ENCODE results near the gene SFXN4.
A peak's percentile ranks its signal among the peaks of the same experiment; 100 is the strongest.
"Not testable (repeated sequence)": the region's sequence is repeated elsewhere in the genome, so short reads cannot be mapped to it uniquely, and the experiment has no call there.

Gene SFXN4

DNA sequence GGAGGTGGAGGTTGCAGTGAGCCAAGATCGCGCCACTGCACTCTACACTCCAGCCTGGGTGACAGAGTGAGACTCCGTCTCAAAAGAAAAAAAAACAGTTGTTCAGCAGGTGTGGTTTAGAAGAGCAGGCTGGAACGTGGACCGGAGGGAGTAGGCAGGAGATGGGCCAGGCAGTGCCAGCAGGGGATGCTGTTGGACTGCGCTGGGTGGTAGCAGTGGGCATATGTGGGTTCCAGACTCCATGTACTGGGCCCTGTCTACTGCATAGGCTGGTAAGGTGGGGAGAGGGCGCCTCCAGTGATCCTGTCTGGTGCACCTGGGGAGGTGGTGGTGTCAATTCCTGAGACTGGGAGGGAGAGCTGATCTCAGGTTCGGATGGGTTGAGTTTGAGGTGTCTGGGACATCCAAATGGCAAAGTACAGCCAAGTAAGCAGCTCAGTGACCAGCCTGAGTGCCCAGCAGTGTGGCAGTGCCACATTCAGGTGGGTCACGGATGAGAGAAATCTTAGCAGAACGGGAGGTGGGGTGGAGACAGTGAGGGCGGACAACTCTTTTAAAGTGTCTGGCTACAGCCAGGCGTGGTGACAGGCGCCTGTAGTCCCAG lies 25.9 kb downstream of the SFXN4 start:
- peak; percentile 43 for DNase-seq

DNA sequence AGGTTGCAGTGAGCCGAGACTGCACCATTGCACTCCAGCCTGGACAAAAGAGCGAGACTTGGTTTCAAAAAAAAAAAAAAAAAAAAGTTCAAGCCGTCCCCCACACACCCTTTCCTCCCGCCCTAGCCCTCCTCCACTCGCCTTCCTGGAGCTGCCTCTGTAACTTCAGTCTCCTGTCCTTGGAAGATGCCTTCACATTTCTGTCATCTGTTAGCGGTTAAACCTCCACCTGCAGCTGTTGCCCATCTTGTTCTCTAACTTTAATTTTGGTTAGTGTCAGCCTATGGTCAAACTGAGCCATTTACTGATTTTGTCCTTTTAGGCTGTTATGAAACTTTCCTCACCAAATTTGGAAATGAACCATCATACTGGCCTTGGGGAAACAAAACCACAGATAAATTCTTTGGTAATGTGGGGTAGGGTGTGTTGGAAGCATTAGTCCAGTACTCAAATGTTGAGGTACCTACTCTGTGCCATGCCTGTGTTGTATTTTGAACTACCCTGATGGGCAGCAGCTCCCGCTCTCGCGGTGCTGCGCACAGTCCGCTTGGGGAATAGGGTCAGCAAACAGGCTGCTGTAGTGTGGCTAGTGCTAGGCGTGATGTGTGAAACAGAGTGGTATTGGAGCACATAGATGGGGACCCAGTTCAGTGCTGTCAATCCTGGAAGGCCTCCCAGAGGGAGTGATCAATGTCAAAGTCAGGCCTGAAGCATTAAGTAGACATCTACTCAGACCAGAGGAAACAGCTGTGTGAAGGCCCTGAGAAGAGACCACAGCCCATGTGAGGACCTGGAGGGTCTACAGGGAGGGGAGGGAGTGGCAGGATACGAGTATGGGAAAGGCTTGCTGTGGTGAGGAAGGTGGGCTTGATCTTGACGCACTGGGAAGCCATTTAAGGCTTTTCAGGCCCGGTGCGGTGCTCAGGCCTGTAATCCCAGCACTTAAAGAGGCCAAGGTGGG lies 26.9 kb downstream of the SFXN4 start:
- no peak for DNase-seq

DNA sequence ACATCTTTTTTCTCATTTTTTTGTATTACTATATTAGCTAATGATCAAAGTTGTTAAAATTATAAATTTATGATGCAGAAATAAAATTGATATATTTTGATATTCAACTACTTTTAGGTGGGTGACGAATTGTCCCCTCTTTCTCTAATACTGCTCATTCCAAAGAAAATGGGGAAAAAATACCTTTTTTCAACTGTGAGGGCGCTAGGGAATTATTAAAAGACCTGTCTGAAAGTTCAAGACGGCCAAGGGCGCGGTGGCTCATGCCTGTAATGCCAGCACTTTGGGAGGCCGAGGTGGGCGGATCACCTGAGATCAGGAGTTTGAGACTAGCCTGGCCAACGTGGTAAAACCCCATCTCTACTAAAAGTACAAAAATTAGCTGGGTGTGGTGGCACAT lies 27.6 kb downstream of the SFXN4 start:
- not testable (repeated sequence) for DNase-seq

DNA sequence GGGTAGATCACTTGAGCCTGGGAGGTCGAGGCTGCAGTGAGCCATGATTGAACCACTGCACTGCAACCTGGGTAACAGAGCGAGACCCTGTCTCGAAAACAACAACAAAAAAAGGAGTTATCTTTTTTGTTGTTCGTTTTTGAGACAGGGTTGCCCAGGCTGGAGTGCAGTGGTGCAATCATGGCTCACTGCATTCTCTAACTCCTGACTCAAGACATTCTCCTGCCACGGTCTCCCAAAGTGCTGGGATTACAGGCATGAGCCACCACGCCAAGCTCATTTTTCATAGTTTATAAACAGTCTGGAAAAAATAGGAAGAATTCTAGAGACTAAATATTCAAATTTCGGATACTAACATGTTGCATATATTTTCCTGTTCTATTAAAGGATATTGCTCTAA lies 29.4 kb downstream of the SFXN4 start:
- DNase-seq, result no peak

DNA sequence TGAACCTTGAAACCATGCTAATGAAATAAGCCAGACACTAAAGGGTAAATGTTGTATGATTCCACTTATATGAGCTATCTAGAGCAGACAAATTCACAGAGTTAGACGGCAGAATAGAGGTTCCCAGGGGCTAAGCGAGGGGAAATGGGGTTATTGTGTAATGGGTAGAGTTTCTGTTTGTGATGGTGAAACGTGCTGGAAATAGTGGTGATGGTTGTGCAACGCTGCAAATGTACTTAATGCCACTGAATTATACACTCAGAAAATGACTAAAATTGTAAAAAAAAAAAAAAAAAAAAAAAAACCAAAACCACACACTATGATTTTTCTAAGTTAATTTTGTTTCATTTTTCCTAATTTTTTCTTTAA lies 30.0 kb downstream of the SFXN4 start:
- DNase-seq, result no peak

DNA sequence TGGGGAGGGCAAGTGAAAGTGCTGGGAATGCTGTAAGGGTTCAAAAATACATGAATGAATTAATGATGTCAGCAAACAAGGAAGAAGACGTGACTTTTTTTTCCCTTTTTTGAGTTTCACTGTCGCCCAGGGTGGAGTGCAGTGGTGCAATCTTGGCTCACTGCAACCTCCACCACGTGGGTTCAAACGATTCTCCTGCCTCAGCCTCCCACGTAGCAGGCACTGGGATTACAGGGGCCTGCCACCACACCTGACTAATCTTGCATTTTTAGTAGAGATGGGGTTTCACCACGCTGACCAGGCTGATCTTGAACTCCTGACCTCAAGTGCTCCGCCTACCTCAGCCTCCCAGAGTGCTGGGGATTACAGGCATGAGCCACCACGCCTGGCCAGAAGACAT lies 31.6 kb downstream of the SFXN4 start:
- DNase-seq, result no peak

DNA sequence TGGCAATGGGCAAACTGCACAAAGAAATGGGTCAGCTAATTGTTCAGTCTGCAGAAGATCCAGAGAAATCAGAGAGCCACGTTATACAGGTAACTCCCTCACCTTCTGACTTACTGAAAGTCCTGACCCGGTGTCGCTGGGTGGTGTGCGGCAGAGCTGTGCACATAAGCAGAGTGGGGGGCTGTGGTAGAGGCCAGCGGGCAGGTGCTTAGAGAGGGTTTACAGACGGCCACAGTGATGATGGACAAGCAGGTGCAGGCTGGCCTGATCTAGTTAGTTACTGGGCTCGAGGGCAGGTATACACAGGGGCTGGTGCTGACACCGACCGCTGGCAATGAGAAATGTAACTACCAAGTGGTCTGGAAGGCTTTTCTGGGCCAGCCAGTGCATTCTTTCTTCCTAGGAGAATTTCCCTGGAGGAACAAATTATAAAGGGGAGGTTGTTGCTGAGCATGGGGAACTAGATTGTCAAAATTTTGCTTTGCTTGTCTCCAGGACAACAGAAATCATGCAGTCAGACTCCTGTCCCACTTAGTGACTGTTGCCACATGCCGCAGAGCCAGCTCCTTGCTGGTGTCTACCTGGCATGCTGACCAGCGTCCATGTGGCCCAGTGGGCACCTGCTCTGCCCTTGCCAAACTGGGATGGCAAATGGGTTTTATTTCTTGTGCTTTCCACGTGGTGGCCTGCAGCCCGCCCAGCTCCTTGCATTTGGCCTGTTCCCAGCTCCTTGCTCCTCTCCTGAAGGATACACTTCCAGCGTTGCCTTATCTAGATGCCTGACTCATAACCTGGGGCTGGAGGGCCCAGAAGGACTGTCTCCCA lies 32.8 kb downstream of the SFXN4 start:
- no peak for DNase-seq

DNA sequence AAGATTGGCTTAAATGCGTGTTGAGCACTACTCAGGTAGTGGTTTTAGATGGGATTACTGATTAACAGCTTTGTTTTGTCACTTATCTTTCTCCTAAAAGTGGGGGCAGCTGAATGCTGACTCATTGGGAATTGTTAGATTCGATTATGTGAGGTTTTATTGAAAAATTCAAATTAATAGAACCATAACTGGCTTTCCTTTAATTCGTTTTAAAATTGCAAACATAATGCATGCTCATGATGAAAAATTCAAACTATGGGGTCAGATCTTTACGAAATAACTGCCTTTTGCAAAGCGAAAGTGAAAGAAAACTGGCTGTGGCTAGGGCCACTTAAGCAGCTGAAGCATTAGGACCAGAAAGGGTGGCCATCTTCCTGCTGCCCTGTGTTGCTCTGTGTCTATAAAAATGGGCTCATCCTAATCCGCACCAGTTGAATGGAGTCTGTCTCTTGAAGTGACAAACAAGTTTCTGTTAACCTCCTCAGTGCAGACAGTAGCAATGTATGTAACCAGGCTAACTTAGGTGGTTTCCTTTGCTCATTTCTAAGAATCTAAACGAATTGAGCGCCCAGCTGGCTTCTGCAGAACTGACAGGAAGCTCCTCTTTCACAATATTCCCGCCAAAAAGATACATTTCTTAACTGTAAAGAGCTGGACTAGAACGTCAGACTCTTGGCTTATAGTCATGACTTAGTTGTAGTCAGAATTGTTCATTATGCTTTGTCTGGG lies 33.8 kb downstream of the SFXN4 start:
- no peak for DNase-seq

DNA sequence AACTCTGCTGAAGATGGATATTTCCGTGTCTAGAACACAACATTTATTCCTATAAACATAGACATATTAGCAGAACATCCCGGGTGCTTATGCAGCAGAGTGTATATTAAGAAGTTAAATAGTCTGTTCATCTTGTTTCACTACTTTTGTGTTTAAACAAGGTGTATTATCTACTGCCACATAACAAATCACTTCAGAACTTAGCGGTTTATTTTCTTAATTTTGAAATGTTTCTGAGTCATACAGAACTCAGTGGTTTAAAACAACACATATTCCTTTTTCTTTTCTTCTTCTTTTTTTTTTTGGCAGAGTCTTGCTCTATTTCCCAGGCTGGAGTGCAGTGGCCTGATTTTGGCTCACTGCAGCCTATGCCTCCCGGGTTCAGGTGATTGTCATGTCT lies 35.8 kb downstream of the SFXN4 start:
- DNase-seq, result no peak

DNA sequence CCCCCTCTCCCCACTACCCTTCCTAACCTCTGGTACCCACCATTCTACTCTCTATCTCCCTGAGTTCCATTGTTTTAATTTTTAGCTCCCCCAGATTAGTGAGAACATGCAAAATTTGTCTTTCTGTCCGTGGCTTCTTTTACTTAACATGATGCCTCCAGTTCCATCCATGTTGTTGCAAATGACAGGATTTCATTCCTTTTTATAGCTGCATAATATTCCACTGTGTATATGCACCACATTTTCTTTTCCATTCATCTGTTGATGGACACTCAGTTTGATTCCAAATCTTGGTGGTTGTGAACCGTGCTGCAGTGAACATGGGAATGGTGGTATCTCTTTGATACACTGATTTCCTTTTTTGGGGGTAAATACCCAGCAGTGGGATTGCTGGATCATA lies 39.6 kb downstream of the SFXN4 start:
- DNase-seq, result no peak

DNA sequence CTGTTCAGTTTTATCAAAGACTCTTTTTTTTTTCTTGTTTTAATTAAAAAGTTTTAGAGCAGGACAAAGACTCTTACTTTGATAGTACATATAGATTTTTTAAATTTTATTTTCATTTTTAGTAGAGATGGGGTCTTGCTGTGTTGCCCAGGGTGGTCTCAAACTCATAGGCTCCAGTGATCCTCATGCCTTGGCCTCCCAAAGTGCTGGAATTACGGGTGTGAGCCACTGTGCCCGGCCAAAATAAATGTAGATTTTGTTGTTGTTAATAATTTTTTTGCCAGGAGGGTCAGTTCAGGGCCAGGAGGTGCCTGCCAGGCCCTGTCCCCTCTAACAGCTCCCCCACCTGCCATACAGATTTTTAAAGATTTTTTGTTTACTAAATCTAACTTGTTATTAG lies 44.6 kb downstream of the SFXN4 start:
- DNase-seq, result no peak

DNA sequence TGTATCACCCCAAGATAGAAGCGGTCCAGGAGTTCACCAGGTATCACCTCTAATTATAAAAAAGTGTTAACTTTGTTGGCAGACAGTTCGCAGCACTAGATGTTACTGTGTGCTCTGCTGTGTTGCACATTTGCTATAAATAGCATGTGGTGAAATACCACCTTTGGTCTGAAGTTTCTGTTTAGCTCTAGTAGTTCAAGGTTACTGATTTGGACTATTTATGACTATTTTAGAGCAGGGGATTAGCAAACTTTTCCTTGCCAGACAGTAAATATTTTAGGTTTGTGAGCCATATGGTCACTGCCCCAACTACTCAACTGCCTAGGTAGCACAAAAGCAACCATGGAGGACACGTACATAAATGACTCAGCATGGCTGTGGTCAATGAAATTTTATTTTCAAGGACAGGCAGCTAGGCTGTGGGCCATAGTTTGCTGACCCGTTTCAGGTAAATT lies 45.1 kb downstream of the SFXN4 start:
- DNase-seq, result no peak

DNA sequence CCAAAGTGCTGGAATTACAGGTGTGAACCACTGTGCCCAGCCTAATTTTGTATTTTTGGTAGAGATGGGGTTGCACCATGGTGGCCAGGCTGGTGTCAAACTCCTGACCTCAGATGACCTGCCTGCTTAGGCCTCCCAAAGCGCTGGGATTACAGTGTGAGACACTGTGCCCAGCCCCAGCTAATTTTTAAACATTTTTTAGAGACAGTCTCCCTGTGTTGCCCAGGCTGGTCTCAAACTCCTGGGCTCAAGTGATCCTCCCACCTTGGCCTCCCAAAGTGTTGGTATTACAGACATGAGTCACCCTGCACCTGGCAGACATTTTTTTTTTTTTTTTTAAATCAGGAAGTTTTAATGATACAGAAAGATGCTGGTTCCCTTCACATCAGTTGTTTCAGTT lies 46.1 kb downstream of the SFXN4 start:
- no peak for DNase-seq

DNA sequence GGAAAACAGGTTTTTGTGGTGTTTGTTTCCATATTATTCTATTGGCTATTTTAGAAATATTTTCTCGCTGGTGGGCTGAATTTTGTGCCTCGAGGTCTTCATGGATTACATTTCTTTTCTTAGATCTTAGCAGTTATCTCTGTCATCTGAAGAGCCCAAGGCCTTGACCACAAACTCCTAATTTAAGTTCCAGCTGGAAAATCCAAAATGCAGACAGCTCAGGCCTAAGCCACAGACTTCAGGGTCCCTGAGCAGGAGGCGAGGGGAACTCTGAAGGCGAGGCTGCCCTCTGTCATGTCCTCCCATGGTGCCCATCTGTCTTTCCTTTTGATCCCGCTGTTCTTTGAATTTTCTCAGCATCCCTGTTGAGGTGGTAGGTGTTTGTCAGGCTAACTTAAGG lies 47.3 kb downstream of the SFXN4 start:
- DNase-seq, result no peak

DNA sequence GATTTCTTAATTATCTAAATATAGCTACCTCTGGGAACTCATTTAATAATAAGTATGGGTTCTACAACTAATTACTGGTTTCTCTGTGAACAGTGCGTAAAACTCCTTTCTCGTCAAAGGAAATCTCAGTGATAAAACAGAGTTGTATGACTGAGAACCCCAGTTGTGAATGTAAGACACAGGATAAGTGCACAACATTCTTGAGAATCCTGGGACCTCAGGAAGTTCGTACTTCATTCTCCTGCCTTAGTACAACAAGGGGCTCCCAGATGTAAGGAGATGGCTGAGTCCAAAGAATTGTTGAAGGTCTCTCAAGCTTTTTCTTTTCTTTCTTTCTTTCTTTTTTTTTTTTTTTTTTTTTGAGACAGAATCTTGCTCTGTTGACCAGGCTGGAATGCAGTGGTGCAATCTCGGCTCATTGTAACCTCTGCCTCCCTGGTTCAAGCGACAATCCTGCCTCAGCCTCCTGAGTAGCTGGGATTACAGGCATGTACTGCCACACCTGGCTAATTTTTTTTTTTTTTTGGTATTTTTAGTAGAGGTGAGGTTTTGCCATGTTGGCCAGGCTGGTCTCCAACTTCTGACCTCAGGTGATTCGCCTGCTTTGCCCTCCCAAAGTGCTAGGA lies 49.1 kb downstream of the SFXN4 start:
- DNase-seq, result no peak

DNA sequence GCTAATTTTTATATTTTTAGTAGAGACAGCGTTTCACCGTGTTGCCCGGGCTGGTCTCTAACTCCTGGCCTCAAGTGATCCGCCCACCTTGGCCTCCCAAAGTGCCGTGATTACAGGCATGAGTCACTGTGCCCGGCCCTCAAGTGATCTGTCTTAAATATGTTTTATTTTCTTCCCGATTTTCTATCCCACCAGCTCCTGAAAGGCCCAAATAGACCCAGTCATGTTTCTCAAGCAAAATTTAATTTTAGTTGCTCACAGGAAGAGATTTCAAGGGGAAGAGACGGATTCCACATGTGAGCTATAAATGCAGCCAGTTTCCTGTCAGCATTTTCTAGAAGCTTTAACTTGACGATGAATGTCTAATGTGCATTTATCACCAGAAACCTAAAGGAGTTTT lies 49.6 kb downstream of the SFXN4 start:
- DNase-seq, result no peak

DNA sequence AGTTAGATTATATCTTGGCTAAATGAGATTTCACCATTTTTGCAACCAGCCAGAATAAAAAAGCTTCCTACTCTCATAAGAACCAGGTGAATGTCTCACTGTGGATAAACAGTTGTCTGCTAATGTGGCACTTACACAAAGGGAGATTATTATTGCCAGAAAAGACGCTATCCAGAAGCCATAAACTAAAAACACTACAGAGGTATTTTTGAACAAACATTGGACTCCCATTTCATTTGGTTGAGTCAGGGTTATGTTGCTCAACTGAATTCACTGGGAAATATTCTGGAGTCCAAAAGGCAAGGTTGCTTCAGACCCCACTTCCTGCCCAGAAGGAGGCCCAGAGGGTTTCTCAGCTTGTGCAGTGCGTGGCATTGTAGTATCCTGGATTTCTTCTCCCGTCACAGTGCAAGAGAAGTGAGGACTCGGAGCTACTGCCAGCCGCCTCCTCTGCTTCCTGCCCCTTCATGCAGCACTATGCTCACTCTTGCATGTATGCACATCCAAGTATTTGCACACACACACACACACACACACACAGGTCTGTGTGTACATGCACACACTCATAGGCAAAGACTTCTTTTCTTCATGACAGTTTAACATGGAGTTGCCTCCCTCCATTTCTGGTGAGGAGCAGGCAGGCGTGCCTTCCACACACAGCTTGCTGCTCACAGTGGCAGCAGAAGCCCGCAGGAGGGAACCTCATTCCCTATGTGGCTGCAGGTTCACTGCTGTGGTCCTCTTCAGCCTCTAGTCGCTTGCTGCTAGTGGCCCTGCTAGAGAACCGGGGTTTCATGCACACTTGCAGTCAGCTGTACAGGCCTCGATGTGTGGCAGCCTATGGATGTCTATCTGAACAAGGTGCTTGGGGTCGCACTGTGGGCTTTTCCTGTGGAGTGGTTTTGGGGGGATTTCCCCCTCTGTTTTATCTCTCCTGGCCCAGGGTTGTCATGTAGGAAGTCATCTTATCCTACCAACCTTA lies 51.5 kb downstream of the SFXN4 start:
- no peak for DNase-seq

DNA sequence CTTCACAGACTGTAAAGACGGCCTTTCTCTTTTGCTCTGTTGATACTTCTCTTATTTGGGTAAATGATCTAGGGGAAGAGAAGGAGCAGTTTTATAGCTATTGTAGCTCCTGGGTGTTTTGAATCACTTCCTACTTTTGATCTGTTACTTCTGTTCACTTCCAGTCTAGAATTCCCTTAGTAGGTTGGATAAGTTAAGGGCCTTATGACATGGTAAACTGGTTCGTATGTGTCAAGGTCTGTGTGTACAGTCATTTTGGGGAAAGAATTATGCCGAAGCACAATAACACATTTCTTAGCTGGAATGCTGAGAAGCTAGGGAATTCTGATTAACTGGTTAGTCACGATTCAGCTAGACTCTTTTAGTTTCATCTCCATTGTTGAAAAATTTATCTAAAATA lies 53.5 kb downstream of the SFXN4 start:
- DNase-seq, result no peak

DNA sequence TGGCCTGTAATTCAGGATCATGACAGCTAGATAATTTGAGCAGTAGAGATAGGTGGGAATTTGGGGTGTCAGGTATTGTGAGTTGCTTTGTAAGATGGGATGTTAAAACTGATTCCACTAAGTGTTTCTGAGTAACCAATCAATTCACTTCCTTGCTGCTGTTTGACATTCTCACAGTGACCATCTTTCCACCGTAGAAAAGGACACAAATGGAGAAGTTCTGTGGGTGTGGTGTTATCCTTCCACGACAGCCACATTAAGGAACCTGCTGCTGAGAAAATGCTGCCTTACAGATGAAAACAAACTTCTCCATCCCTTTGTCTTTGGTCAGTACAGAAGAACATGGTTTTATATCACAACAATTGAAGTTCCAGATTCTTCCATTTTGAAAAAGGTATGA lies 57.7 kb downstream of the SFXN4 start:
- DNase-seq, result not testable (repeated sequence)

DNA sequence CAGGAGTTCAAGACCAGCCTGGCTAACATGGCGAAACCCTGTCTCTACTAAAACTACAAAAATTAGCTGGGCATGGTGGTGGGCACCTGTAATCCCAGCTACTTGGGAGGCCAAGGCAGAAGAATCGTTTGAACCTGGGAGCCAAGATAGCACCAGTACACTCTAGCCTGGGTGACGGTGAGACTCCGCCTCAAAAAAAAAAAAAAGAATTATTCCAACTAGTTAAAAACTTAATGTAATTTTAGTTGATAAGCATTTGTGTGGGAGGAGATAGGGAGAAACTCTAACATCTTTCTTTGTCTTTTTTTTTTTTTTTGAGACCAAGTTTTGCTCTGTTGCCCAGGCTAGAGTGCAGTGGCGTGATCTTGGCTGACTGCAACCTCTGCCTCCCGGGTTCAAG lies 58.4 kb downstream of the SFXN4 start:
- not testable (repeated sequence) for DNase-seq

DNA sequence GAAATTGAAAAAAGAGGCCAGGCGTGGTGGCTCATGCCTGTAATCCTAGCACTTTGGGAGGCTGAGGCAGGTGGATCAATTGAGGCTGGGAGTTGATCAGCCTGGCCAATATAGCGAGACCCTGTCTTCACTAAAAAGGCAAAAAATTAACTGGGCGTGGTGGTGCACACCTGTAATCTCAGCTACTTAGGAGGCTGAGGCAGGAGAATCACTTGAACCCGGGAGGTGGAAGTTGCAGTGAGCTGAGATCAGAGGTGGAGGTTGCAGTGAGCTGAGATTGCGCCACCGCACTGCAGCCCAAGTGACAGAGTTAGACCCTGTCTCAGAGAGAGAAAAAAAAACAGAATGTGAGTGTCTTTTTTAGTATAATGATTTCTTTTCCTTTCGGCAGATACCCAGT lies 59.6 kb downstream of the SFXN4 start:
- DNase-seq, result not testable (repeated sequence)
